ENCODE data around the gene SLC20A1.
A peak's percentile ranks its signal among the peaks of the same experiment; 100 is the strongest.
"Not testable (repeated sequence)": the region's sequence is repeated elsewhere in the genome, so short reads cannot be mapped to it uniquely, and the experiment has no call there.

The SLC20A1 gene, protein sequence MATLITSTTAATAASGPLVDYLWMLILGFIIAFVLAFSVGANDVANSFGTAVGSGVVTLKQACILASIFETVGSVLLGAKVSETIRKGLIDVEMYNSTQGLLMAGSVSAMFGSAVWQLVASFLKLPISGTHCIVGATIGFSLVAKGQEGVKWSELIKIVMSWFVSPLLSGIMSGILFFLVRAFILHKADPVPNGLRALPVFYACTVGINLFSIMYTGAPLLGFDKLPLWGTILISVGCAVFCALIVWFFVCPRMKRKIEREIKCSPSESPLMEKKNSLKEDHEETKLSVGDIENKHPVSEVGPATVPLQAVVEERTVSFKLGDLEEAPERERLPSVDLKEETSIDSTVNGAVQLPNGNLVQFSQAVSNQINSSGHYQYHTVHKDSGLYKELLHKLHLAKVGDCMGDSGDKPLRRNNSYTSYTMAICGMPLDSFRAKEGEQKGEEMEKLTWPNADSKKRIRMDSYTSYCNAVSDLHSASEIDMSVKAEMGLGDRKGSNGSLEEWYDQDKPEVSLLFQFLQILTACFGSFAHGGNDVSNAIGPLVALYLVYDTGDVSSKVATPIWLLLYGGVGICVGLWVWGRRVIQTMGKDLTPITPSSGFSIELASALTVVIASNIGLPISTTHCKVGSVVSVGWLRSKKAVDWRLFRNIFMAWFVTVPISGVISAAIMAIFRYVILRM

DNA sequence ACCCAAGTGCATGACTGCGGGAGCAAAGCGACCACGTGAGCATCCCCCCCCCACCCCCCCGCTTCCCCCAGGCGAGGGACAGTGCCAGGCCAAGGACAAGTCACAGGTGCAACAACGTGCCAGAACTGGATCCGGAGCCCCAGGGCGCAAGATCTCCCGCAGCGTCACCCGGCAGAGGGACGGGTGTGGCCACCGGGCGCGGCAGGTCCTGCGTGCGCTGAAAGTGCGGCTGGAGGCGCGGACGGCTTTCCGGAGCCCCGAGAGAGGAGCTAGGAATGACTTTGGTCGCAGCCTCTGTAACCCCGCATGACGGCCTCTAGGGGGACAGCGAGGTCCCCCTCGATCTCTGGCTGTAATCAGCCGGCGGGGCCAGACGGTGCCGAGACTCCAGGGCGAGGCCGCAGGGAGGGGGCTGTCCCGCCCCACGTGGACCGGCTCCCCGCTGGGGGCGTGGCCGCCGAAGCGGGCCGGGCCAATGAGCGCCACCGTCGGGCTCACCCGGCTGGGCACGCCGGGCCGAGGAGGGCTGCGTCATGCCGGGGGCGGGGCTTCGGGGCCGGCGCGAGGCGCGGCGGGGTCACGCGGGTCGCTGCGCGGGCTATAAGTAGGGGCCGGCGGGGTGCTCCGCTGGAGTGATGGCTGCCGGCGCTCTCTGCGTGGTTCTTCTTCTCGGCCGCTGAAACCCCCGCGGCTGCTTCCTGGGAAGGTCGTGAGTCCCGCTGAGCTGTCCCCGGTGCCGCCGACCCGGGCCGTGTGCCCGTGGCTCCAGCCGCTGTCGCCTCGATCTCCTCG lies at the start of gene SLC20A1:
Gene SLC20A1, plus strand, starts transcription at position 630 of the 792 bp plus-strand sequence. CDS start 890 bp downstream, outside the sequence.
- DNase-seq (ENCODE audit: low spot score): peak; percentile 99

DNA sequence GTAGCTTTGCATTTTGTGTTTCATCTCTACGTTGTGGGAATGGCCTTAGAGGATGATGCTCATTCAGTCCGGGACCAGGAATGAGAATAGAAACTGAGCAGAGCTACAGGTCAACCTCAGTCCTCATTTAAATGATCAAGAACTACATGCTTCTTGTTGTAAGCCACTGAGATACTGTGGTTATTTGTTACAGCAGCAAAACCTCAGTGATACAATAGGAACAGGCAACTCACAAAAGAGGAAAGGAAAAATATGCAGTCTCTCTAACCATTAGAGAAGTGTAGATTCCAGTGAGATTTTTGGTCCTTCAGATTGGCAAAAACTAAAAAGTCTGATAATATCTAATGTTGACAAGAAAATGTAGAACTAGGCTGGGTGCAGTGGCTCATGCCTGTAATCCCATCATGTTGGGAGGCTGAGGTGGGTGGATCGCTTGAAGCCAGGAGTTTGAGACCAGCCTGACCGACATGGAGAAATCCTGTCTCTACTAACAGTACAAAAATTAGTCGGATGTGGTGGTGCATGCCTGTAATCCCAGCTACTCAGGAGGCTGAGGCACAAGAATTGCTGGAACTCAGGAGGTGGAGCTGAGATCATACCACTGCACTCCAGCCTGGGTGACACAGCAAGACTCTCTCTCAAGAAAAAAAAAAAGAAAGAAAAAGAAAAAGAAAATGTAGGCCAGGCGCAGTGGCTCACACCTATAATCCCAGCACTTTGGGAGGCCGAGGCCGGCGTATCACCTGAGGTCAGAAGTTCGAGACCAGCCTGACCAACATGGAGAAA lies 48.0 kb upstream of the SLC20A1 start:
- no peak for DNase-seq (ENCODE audit: low spot score)

DNA sequence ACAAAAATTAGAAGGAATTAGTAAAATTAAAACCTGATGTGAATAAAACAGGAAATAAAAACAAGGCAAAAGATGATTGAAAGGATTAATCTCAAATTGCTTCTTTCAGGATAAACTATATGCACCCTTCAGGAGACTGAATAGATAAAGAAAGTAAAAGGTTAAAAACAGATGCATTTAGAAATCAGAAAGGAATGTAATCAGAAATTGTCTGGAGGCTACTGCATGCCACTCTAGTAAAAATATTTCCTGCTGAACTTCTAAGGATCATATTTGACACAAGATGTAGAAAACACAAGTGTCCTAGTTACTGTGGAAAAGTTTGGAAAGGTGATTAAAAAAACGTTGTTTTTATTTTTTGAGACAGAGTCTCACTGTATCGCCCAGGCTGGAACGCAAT lies 45.1 kb upstream of the SLC20A1 start:
- DNase-seq (ENCODE audit: low spot score): no peak

DNA sequence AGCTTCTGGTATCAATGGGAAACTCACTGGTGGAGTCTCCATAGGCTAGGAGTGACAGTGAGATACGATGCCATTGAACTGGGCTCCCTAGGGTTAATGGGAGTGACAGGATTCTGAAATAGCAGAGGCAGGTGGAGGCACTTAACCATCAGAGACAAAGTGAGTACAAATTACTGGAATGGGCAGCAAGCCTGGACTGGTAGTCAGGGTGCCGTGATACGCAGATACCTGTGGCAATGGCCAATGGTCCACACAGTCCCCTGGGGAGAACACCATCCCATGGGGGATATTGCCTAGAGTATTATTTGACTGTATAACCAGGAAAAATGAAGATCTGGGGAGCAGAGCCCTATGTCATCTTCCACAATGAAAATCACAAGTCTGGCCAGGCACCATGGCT lies 44.0 kb upstream of the SLC20A1 start:
- DNase-seq (ENCODE audit: low spot score): no peak

DNA sequence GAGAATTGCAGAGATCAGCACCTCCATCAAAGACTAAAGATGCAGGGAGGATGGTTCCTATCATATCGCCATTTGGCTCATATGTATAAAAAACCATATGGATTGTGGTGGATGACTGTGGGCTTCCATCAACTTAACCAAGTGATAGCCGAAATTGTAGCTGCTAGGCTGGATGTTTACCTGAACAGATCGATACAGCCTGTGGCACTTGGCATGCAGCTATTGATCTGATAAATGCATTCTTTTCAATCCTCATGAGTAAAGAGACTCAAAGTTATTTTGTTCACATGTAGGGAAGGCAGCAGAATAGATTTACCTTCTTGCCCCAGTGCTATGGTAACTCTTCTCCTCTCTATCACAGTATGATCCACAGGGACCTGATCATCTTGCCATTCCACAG lies 42.8 kb upstream of the SLC20A1 start:
- no peak for DNase-seq (ENCODE audit: low spot score)

DNA sequence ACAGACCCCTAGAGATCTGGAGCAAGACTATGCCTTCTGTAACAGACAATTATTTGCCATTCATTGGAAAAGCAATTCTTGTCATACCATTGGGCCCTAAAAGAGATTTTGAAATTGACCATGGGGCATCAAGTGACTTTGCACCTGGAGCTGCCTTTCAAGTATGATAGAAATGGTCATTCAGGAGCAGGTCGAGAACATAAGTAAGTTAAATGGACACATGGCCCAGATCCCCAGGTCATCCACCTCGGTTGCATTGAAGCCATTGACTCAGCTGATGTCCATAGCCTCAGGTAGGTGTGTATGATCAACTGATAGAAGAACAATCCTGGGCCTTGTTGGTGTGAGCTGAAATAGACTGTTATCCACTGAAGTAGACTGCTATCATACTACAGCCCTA lies 42.0 kb upstream of the SLC20A1 start:
- no peak for DNase-seq (ENCODE audit: low spot score)

DNA sequence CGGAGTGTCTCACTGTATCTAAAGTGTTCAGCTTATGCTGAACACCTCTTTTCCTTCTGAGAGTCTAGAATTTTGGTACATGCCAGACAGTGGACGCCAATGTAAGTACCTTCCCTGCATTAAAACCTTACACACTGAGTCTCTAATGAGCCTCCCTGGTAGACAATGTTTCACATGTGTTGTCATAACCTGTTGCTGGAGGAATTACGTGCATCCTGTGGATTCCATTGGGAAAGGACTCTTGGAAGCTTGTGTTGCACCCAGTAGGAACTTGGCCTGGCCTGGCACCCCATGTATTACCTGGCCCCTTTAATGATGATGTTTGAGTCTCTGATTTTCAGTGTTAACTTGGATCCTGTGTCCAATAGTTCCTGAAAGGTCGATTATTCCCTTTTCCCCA lies 40.8 kb upstream of the SLC20A1 start:
- DNase-seq (ENCODE audit: low spot score): no peak

DNA sequence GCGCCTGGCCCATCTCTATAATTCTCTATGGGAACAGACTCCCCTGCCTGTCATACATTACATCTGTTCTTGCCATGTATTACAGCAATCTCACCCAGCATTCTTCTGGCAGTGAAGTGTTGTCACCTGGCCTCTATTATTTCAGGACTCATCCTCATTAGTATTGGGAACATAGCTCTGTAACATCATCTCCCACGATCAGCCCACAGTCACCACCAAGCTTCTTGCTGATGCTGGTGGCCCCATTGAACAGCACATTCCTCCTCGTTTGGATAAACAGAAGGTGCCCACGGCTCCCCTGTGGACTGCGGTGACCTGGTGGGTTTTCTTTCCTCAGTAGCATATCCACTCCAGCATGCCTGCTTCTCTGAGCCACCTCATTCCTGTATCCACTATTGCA lies 39.8 kb upstream of the SLC20A1 start:
- DNase-seq (ENCODE audit: low spot score): no peak

DNA sequence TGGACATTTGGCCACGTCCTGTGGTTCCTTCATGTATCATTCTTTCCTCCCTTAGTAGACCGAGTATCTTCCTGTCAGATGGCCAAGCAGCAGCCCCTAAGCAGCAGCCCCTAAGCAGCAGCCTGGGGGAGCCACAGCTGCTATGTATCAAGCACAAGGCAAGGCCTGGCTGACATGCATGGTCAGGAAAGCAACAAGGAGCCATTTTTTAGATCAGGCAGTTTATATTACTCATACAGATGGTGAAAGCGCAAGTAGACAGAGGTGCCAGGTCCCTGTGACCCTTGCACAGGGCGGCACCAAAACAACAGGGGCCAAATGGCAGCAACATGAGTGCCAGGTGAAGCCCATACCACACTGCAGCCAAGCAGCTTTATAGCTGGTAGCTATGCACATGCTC lies 39.2 kb upstream of the SLC20A1 start:
- no peak for DNase-seq (ENCODE audit: low spot score)

DNA sequence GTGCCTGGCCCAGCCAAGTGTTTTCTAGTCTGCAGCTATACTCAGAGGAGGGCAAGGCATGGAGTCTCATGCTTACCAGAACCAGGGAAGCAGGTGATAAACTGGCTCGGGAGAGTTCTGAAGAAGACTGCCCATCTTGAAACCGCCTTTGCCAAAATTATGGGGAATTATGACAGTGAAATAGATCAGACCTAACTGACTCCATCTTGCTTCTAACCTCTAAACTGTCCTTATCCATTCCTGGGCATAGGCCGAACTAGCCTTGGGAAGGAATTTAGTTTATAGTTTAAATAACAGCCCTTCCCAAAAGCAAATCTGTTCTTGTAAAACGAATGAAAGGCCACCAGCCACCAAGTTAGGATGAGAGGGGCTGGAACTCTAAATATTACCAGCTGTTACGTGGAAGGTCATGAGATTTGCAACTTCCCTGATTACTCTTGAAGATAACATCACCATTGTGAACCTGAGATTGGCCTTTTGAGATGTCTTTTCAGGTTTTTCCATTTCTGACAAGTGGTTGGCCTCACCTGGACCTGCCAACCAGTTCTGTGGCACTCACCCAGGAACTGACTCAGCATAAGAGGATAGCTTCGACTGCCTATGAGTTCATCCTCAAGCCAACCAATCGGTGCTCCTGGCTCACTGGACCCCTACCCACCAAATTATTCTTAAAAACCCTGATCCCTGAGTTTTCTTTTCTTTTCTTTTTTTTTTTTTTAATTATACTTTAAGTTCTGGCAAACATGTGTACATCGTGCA lies 37.9 kb upstream of the SLC20A1 start:
- DNase-seq (ENCODE audit: low spot score): no peak

DNA sequence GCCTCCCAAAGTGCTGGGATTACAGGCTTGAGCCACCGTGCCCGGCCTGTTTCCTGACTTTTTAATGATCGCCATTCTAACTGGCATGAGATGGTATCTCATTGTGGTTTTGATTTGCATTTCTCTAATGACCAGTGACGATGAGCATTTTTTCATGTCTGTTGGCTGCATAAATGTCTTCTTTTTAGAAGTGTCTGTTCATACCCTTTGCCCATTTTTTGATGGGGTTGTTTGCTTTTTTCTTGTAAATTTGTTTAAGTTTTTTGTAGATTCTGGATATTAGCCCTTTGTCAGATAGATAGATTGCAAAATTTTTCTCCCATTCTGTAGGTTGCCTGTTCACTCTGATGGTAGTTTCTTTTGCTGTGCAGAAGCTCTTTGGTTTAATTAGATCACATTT lies 36.4 kb upstream of the SLC20A1 start:
- DNase-seq (ENCODE audit: low spot score): not testable (repeated sequence)

DNA sequence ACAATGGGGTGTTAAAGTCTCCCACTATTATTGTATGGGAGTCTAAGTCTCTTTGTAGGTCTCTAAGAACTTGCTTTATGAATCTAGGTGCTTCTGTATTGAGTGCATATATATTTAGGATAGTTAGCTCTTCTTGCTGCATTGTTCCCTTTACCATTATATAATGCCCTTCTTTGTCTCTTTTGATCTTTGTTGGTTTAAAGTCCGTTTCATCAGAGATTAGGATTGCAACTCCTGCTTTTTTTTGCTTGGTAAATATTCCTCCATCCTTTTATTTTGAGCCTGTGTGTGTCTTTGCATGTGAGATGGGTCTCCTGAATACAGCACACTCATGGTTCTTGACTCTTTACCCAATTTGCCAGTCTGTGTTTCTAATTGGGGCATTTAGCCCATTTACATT lies 33.5 kb upstream of the SLC20A1 start:
- not testable (repeated sequence) for DNase-seq (ENCODE audit: low spot score)

DNA sequence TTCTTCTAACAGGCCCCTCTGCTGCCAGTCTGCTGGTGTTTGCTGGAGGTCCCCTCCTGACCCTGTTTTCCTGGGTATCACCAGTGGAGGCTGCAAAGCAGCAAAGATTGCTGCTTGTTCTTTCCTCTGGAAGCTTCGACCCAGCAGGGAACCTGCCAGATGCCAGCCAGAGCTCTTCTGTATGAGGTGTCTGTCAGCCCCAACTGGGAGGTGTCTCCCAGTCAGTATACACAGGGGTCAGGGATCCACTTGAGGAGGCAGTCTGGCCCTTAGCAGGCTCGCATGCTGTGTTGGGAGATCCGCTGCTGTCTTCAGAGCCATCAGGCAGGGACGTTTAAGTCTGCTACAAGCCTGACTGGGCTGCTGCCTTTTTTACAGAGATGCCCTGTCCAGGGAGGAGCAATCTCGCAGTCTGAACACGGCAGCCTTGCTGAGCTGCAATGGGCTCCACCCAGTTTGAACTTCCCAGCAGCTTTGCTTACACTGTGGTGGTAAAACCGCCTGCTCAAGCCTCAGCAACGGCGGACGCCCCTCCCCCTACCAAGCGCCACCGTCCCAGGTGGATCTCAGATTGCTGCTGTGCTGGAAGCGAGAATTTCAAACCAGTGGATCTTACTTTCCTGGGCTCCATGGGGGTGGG lies 31.4 kb upstream of the SLC20A1 start:
- no peak for DNase-seq (ENCODE audit: low spot score)

DNA sequence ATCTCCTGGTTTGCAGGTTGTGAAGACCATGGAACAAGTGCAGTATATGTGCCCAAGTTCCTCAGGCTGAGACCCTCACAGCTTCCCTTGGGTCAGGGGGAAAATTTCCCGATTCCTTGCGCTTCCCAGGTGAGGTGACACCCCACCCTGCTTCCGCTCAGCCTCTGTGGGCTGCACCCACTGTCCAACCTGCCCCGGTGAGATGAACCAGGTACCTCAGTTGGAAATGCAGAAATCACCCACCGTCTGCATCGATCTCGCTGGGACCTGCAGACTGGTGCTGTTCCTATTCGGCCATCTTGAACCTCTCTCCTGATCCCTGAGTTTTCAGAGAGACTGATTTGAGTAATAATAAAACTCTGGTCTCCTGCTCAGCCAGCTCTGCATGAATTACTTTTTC lies 30.7 kb upstream of the SLC20A1 start:
- DNase-seq (ENCODE audit: low spot score): no peak

DNA sequence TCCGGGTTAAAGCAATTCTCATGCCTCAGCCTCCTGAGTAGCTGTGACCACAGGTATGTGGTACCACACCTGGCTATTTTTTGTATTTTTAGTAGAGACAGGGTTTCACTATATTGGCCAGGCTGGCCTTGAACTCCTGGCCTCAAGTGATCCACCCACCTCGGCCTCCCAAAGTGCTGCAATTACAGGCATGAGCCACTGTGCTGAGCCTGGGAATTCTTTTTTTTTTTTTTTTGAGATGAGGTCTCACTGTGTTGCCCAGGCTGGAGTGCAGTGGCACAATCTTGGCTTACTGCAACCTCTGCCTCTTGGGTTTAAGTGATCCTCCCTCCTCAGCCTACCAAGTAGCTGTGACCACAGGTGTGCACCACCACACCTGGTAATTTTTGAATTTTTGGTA lies 29.9 kb upstream of the SLC20A1 start:
- not testable (repeated sequence) for DNase-seq (ENCODE audit: low spot score)

DNA sequence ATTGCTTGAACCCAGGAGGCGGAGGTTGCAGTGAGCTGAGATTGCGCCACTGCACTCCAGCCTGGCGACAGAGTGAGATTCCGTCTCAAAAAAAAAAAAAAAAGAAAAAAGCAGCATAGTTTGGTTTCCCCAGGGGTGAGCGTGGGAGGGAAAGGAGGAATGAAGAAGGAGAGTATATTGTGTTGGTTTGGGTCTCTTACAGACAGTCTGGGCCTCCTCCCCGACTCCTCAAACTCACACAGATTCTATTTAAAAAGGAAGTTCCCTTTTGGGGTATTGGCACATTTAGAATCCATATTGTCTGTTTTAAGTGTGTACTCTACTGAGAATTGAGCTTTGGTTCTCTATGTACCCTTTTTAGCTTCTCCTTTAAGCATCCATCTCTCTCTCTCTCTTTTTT lies 27.4 kb upstream of the SLC20A1 start:
- no peak for DNase-seq (ENCODE audit: low spot score)

DNA sequence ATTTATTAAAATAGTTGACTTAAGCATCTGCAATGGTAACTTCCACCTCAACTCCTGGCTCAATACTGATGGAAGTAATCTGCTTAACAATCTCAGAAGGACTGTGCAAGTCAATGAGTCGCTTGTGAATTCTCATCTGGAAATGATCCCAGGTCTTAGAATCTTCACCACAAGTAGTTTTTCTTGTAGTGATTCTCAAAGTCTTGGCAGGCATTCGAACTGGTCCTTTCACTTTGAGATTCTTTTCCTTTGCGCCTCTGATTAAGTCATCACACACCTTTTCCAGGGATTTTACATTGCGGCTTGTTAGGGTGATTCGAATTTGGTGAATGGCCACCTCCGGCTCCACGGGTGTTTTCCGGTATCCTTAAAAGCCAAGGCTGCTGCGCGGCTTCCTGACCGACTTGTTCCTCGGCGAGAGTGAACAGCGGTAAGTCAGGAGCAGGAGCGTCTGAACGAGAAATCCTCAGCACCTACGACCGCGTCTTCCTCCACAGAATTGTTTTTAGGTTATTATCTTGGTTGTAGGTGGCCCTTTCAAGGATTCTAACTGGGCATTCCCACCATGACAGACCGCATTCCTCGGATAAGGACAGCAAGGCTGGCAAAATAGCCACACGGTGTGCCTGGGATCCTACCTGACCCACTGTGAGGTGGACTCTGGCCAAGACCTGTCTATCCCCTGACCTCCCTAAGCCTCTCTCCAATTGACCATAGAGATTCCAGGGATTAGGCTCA lies 23.8 kb upstream of the SLC20A1 start:
- no peak for DNase-seq (ENCODE audit: low spot score)

DNA sequence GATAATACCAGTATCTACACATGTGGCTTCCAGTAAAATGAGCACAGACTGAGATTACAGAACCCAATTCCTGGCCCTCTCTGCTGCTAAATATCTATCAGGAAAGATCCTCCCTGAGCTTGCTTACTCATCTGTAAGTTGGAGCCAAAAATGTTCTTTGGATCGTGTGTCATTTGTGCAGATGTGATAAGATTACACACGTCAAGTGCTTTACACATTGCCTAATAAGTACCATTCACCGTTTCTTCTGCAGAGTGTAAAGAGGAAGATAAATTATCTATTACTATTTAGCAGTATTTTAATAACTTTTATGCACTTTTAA lies 23.2 kb upstream of the SLC20A1 start:
- DNase-seq (ENCODE audit: low spot score): peak; percentile 70

DNA sequence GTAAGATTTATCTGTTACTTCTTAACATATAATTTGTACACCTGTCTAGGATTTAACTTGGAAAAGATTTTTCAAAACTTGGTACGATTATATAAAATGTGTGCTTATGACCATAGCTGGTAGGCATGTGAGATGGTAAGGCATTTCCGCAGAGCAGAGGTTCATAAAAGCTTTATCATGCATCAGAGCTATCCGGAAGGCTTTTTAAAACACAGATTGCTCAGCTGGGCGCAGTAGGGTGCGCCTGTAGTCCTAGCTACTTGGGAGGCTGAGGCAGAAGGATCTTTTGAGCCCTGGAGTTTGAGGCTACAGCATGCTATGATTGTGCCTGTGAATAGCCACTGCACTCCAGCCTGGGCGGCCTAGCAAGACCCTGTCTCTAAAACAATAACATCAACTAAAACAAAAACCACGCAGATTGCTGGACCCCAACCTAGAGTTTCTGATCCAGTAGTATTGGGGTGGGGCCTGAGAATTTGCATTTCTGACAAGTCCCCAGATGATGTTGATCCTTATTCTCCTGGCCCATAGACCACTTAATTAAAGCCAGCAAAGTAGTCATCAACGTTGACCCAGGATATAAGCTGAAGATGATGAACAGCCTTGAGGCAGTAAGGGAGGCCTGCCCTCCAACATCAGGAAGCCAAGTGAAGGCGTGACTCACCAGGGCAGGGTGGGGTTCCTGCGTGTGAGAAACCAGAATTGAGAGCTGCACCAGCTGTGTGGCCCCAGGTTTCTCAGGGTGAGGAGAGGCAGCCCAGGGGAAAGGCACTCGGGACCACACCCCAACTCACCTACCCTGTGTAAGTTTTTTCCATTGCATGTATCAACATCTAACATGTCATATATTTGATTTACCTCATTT lies 21.6 kb upstream of the SLC20A1 start:
- DNase-seq (ENCODE audit: low spot score): peak; percentile 80

Measured in AG20443 (cell line).